Fibroblast of peridontal ligament (primary cell): ENCODE results near the gene KIAA0930.
"Not testable (repeated sequence)": the region's sequence is repeated elsewhere in the genome, so short reads cannot be mapped to it uniquely, and the experiment has no call there.

ENCODE experiments used
- DNase-seq: peaks from one replicate; pipeline ENCODE4 v3.0.0-alpha.2; 2010; ENCODE audit errors: extremely low read depth

Gene KIAA0930

GRCh38 chr22:45262931-45263462 lies 22.3 kb upstream of the KIAA0930 start:
- DNase-seq: no peak

- no peak for DNase-seq
Observed at GRCh38 chr22:45262195-45262930, 21.7 kb upstream of the KIAA0930 start.

GRCh38 chr22:45261407-45262088 lies 20.9 kb upstream of the KIAA0930 start:
- no peak for DNase-seq

DNA sequence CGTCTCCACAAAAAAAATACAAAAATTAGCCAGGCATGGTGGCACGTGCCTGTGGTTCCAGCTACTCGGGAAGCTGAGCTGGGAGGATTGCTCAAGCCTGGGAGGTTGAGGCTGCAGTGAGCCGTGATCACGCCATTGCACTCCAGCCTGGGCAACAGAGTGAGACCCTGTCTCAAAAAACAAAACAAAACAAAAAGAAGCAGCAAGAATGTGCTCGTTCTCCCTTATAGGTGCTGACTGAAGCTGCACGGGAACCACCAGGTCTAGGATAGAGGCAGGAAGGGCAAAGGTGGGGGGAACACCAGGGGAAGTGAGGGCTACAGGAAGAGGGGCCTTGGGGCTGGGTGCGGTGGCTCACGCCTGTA lies 19.7 kb upstream of the KIAA0930 start:
- not testable (repeated sequence) for DNase-seq

DNA sequence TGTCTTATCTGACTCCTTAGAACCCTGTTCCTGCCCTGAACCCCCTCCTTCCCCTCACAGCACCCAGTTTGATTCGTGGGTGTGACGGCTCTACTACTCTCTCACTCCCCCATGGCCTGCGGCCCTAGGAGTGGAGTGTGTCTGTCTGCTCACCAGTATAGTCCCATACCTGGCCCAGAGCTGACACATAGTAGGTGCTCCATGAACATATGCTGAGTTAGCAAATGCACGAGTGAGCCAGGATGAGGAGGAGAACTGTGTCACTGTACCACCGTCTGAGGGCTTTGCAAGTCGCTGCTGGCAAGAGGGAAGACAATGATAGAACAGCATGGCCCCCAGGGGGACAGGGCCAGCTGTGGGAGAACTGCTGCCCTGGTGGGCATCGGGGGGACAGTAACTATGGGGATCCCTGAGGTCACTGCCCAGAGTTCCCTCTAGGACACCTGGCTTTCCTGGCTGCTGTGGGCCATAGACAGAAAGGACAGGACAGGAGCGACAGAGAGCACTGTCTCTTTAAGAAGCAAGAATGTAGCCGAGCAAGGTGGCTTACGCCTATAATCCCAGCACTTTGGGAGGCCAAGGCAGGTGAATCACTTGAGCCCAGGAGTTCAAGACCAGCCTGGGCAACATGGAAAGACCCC lies 19.2 kb upstream of the KIAA0930 start:
- DNase-seq: no peak

DNA sequence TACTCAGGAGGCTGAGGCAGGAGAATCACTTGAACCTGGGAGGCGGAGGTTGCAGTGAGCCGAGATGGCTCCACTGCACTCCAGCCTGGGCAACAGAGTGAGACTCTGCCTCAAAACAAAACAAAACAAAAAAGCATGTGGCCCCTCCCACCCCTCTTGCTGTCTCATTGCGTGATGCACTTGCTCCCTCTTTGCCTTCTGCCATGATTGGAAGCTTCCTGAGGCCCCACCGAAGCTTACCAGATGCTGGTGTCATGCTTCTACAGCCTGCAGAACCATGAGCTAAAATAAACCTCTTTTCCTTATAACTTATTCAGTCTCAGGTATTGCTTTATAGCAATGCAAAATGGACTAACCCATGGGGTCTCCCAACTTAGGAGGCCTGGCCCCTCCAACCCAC lies 17.2 kb upstream of the KIAA0930 start:
- DNase-seq: not testable (repeated sequence)

DNA sequence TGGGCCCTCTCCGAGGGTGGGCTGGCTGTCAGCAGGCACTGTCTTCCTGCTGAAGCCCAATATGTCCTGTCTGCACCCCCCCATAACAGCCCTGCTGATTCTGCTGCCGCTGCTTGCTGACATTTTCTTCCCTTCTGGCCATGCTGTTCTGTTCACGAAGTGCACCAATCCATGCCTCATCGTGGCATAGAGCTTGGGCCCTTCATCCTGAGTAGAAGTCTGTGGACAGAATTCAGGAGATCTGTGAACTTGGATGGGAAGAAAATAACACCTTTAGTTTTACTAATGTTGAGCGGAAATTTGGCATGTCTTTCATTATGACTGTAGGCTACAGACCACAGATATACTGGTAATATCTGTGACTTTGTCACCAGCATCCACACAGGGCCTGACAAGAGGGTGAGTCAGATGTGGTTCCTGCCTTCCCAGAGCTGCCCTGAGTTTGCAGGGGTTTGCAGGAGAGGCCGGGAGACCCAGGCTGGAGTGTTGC lies 14.1 kb upstream of the KIAA0930 start:
- no peak for DNase-seq

DNA sequence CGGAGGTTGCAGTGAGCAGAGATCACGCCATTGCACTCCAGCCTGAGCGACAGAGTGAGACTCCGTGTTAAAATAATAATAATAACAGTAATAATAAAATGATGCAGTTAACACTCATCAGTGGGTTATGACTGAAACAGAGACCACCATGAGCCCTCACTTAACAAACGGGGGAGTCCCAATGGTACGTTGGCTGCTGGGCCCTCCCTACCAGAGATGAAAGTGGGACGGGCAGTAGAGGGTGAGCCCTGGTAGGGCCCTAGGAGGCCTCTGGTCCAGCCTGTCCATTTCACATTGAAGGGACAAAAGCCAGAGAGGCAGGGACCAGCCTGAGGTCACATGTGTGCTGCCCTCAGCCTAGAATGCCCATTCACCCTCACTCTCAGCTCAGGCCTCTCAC lies 13.7 kb upstream of the KIAA0930 start:
- DNase-seq: no peak

GRCh38 chr22:45253039-45253641 lies 12.4 kb upstream of the KIAA0930 start:
- DNase-seq: no peak

DNA sequence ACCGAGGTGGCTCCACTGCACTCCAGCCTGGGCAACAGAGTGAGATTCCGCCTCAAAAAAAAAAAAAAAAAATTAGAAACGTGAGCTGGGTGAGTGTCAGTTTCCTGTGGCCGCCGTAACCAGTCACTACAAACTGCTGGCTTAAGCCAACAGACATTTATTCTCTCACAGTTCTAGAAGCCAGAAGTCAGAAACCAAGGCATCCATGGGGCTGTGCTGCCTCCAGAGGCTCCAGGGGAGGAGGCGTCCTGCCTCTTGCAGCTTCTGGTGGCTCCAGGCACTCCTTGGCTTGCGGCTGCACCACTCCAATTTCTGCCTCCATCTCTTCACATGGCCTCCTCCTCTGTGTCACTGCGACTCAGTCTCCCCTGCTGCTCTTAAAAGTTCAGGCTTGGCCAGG lies 11.1 kb upstream of the KIAA0930 start:
- no peak for DNase-seq

DNA sequence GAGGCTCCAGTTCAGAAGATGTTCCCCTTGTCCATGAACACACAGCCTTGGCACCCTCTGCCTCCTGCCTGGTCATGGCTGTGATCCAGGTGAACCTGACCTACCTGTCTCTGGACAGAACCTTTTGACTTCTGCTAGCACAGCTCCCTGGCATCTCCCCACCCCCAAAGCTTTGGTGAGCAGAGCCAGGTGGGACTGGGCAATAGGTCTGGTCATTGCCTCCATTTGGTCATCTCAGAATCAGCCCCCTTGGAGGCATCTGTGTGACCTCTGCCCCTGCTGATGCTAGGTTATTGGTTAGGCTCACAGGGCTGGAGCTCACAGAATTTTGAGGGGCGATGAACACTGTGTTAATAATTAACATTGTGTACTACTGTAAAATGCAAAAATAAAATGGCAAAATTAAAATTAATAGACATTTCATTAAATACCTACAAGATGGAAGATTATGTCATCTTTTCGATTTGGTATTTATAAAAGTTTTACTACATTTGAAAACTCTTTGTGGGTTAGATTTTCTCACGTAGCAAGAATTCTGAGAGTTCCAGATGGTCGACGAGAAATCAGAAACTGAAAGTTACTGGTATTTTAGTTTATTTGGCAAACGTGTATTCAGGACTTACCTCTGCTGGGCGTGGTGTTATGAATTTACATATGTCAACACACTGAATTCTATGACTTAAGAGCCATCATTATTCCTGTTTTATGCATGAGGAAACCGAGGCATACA lies 8.3 kb upstream of the KIAA0930 start:
- peak; percentile 23 for DNase-seq

- DNase-seq: peak; percentile 92
Observed at GRCh38 chr22:45246060-45246985, 5.6 kb upstream of the KIAA0930 start.

DNA sequence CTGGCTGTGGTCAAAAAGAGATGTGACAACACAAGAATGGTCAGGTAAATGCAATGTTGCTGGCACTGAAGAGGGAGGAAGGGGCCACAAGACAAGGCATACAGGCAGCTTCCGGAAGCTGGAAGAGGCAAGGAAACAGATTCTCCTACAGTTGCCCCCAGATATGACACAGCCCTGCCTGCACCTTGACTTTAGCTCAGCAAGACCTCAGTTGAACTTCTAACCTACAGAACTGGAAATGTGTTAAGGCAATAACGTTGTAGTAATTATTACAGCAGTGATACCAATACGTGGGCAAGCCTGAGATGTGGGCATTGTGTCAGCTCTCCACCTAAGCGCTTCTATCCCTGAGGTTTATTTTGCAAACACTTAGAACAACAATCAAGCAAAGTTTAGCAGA lies 4.2 kb upstream of the KIAA0930 start:
- no peak for DNase-seq

- no peak for DNase-seq
Observed at GRCh38 chr22:45242778-45243191, 2.1 kb upstream of the KIAA0930 start.

DNA sequence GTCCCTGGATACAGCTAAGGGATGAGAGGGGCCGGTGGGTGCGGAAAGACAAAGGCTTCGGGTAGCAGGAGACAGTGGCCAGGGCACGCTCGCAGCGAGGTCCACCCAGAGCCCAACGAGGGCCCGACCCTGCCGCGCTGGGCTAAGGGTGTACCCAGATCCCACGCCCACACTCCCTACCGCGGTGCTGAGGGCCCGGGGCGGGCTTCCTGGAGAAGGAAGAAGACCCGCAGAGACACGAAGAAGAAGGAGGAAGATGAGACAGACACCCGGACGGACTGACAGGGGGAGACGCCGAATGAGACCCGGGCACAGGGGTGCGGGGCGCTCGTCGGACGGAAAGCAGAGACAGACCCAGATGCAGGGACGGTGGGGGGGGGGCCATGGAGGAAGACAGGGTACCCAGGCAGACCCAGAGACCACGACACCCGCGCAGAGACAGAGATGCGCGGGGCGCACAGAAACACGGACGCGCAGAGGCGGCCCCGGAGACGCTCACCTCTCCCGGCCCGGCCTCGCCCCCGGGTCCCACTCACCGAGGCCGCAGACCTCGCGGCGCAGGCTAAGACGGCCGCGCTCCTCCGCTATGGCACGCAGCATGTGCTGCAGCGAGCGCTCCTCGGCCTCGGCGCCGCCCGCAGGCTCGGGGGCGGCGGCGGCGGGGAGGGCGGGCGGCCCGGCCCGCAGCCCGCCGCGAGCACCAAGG lies 437 bp downstream of the KIAA0930 start:
- DNase-seq: no peak

GRCh38 chr22:45239681-45240051 lies 1.0 kb downstream of the KIAA0930 start:
- DNase-seq: no peak

DNA sequence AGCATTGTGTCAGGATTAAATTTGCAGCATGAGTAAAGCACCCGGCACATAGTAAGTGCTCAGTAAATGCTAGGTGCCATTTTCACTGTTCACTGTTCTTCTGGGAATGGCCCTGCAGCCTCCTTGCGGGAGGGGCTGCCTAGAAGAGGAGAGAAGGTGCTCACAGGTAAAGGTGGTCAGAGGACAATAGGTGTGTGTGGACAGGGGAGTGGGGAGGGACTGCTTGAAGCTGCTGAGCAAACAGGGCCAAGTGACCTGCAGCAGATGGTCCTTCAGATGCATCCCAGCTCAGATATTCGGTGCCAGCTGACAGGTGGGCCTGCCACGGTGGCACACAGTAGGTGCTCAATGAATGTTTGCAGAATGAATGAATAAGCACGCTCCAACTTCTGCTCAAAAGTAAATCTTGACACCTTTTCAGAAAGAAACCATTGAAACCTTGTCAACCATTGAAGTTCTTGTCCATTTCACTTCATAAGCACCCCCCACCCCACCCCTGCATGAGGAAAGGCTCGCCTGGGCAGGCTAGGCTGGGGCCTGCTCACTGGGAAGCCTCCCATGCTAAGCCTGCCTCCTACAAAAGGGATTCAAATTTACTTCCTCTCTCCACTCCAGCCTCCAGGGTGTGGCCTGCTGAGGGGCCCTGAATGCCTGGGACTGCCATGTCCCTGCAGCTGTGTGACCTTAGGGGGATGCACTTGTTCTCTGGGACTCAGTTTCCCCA lies 1.6 kb downstream of the KIAA0930 start:
- DNase-seq: no peak

GRCh38 chr22:45238076-45238956 lies 2.4 kb downstream of the KIAA0930 start:
- no peak for DNase-seq
